Activated naive CD4-positive, alpha-beta T cell treated with anti-CD3 and anti-CD28 coated beads, Interleukin-2, amount 10 ng/mL, durations not matched to agents 7 days and 5 days (primary cell): ENCODE data around the gene MRPL53.

Source experiments
- CTCF ChIA-PET: fragments of 350-600 bp; sonication (Branson Sonifier 250); formaldehyde crosslinking; loops from one replicate; lab custom pipeline; 2021; ENCODE audit warnings: antibody characterized with exemption; lab: Charles Lee
- DNase-seq: peaks from one replicate; pipeline ENCODE4 v3.0.0-alpha.2; 2020
- H3K27ac Mint-ChIP-seq: one replicate; pipeline ENCODE4 v1.8.0; 2021; ENCODE audit warnings: mild to moderate bottlenecking, moderate library complexity, mixed read lengths
- H3K27me3 Mint-ChIP-seq: one replicate; pipeline ENCODE4 v1.8.0; 2021; ENCODE audit warnings: mild to moderate bottlenecking, mixed read lengths
- H3K36me3 Mint-ChIP-seq: one replicate; pipeline ENCODE4 v1.8.0; 2021; ENCODE audit warnings: mixed read lengths
- H3K4me1 Mint-ChIP-seq: one replicate; pipeline ENCODE4 v1.8.0; 2021; ENCODE audit warnings: mixed read lengths
- H3K4me3 Mint-ChIP-seq: one replicate; pipeline ENCODE4 v1.8.0; 2021; ENCODE audit warnings: mild to moderate bottlenecking, moderate library complexity, mixed read lengths
- H3K9me3 Mint-ChIP-seq: one replicate; pipeline ENCODE4 v1.8.0; 2021; ENCODE audit warnings: mixed read lengths

The MRPL53 gene

DNA sequence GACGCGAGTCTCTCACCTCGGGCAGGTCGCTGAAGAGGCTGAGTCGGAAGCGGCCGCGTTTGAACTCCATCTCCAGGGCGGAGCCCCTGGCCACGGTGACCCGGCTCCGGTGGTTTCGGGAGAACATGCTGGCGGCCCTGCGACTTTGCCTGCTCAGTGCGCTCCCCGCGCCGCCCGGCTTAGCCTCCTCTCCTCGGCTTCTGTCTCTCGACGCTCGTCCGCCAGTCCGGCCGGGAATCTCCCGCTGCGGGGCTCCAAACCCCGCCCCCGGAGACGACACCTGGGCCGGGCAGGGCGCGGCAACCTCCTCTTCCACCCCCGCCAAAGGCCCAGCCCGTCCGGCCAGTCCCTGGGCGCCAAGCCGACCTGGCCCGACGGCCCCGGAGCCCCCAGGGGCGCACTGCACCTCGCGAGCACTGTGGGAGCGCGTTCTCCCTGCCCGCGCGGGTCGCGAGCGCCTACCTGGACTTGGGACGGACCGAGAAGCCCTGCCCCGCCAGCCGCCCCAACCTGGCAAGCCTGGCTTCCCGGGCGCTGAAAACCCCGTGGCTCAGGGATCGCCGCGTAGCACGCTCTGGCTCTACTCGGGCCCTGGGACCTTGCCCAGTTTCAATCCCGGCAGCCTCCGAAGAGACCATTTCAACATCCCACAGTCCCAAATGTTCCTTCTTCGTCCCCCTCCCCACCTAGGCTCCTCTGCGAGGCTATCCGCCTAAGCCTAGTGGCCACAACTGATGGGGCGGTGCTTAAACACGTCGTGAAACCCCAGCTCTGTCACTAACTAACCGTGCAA, 30.6 kb downstream of the MRPL53 start, which contains the start of gene RTKN:
TSS of gene RTKN (minus strand) at position 248 of the 793 bp plus-strand sequence. CDS start at position 127, 121 bp downstream.
- peaks cover 86% of the 10 kb centered on the region for H3K27me3 Mint-ChIP-seq
- peak; percentile 52 for DNase-seq
- no peaks in the 10 kb centered on the region for H3K9me3 Mint-ChIP-seq
- peak within 1 kb of the TSS; percentile 57 for H3K4me3 Mint-ChIP-seq
- H3K27ac Mint-ChIP-seq = no peak within 1 kb of the TSS
- peaks cover 21% of the 10 kb centered on the region for H3K4me1 Mint-ChIP-seq
- CTCF ChIA-PET = interaction anchor here (0.6 to 1.6 kb wide), 2 partner anchors 9 to 12 kb away, joined by 3 to 5 read pairs; partner anchors contain the start of gene INO80B
- no peaks in the 10 kb centered on the region for H3K36me3 Mint-ChIP-seq

DNA sequence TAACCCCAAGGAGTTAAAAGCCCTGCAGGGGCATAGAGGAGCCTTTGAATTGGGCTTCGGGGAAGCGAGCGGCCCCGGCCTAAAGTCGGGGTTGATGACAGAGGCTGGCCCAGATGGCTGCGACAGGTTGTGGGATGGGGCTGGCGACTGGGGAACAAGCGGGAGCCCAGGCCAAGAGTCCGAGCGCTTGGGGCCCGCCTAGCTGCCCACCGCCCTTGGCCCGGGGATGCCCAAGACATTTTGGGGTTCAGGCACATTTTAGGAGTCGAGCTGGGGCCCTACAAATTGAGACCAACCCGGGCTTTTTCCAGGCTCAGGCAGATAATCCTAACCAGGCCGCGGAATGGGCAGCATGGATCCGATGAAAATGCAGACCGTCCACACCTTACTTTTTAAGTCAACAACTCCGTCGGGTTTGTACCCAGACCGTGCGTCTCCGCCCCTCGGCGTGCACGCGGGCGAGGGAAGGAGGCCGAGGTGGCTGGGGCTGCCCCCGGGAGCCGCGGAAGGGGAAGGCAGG, 31.2 kb downstream of the MRPL53 start:
- peaks cover 81% of the 10 kb centered on the region for H3K27me3 Mint-ChIP-seq
- no peak overlapping the region for H3K27ac Mint-ChIP-seq
- H3K36me3 Mint-ChIP-seq = no peaks in the 10 kb centered on the region
- no peak for DNase-seq
- CTCF ChIA-PET = no interaction called here
- H3K9me3 Mint-ChIP-seq = no peaks in the 10 kb centered on the region
- H3K4me1 Mint-ChIP-seq = peaks cover 22% of the 10 kb centered on the region
- H3K4me3 Mint-ChIP-seq = no peak overlapping the region

DNA sequence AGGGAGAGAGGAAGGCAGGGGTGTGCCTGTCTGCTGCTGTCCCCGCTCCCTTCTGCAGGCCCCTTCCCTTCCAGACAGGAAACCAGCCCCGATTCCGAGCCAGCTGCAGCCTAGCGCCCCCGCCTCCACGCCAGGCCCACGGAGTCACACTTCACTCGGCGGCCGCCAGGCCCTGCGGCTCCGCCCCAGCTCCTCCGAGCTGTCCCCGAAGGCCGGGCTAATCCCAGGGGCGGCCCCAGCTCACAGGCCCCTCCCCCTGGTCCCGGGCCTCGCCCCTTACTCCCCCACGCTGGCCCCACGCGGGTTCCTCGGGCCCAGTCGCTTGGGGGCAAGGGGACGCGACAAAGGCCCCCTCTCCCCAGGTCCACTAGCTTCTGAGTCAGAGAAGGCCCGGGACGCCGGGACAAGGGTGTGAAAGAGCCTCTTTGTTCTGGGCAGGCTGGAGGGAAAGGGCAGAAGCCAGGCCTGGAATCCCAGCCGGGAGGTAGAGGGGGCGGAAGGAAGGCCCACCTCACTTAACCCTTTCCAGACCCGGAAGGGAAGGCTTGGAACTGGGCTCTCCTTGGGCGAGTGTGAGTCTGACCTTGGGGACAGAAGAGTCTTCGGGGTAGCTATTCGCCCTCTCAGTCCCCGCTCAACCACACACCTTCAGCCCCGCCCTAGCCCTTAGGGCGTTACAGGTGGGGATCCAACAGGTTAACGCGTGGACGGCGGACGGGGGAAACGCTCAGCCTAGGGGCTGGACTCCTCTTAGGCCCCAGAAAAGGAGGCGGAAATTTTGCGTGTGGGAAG, 31.9 kb downstream of the MRPL53 start:
- H3K9me3 Mint-ChIP-seq = no peaks in the 10 kb centered on the region
- no peaks in the 10 kb centered on the region for H3K36me3 Mint-ChIP-seq
- peak; percentile 62 for DNase-seq
- no peak overlapping the region for H3K27ac Mint-ChIP-seq
- H3K4me1 Mint-ChIP-seq = peaks cover 22% of the 10 kb centered on the region
- H3K27me3 Mint-ChIP-seq = peaks cover 84% of the 10 kb centered on the region
- H3K4me3 Mint-ChIP-seq = peak overlapping the region; percentile 29
- CTCF ChIA-PET = interaction anchor here (0.9 to 1.3 kb wide), 2 partner anchors 11 to 12 kb away, joined by 3 to 4 read pairs; no protein-coding TSS in a partner anchor

DNA sequence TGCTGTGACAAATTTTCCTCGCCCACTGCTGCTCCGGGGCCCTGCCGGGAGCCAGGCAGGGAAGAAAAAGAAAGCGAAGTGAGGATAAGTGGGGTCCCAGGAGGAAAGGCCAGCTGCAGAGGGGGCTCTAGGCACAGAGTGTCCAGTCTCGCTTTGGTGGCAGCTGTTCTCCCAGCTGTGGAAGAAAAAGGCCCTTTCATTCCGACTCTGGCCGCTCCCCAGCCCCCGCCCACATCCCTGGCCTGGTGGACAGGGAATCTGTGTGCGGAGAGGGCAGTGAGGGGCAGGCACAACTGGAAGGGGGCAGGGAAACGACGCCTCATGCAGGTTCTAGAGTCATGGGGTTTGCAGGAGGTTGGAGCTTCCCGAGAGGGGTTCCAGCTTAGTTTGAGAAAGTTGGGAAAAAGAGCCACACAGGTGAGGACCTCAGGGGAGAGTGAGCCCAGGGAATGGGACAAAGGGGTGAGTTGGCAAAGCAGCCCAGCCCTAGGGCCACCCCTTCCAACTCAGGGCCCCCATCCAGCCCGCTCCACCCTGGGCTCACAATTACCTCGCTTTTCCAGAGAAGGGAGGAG, 32.6 kb downstream of the MRPL53 start:
- Mint-ChIP-seq H3K27me3 (peaks cover 78% of the 10 kb centered on the region), H3K27ac (no peak overlapping the region), H3K4me3 (no peak overlapping the region), H3K9me3 (no peaks in the 10 kb centered on the region), H3K4me1 (peaks cover 22% of the 10 kb centered on the region), H3K36me3 (no peaks in the 10 kb centered on the region)
- DNase-seq = no peak
- CTCF ChIA-PET = interaction anchor here (0.9 to 1.3 kb wide), 2 partner anchors 10 to 12 kb away, joined by 3 to 4 read pairs; no protein-coding TSS in a partner anchor

DNA sequence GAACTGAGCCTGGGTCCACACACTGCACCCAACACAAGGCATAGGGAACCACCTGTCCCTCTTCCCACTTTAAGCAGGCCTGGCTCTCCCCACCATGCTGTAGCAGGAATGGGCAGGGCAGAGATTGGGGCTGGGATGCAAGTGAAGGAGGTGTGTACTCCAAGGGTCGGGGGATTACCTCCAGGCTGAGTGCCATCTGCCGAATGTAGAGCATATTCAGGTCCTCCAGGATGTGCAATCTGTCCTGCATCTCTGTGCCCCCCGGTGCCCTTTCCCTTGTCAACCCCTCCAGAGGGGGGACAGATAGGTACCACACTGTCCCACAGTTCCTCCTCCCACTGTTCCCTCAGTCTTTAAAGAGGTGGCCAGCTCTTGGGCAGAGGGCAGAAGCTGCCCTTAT, 33.1 kb downstream of the MRPL53 start:
- Mint-ChIP-seq H3K9me3 (no peaks in the 10 kb centered on the region), H3K36me3 (no peaks in the 10 kb centered on the region), H3K27ac (no peak overlapping the region), H3K27me3 (peaks cover 73% of the 10 kb centered on the region), H3K4me3 (no peak overlapping the region), H3K4me1 (peaks cover 22% of the 10 kb centered on the region)
- no peak for DNase-seq
- CTCF ChIA-PET = interaction anchor here (0.9 to 1.3 kb wide), 3 partner anchors 10 to 14 kb away, joined by 3 to 4 read pairs (median 3); no protein-coding TSS in a partner anchor

DNA sequence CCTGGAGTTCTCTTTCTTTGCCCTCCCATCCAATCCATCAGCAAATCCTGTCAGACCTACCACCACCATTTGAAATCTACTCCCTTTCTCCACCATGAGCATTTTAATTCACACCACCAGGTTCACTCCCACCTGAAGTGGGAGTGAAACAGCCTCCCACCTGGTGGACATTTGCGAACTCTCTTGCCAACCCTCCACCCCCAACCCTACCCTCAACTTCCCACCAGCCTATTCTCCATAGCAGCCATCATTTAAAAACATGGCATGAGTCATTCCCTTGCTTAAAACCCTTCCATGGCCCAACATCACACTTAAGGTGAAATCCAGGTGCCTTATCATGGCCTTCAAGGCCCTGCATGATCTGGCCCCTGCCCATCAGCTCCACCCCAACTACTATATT, 34.2 kb downstream of the MRPL53 start:
- Mint-ChIP-seq H3K27me3 (peaks cover 61% of the 10 kb centered on the region), H3K4me3 (no peak overlapping the region), H3K27ac (no peak overlapping the region), H3K9me3 (no peaks in the 10 kb centered on the region), H3K36me3 (no peaks in the 10 kb centered on the region), H3K4me1 (peaks cover 22% of the 10 kb centered on the region)
- DNase-seq = no peak
- CTCF ChIA-PET = interaction anchor here (1.0 kb wide), 1 partner anchor 13 kb away, joined by 3 read pairs; no protein-coding TSS in a partner anchor

DNA sequence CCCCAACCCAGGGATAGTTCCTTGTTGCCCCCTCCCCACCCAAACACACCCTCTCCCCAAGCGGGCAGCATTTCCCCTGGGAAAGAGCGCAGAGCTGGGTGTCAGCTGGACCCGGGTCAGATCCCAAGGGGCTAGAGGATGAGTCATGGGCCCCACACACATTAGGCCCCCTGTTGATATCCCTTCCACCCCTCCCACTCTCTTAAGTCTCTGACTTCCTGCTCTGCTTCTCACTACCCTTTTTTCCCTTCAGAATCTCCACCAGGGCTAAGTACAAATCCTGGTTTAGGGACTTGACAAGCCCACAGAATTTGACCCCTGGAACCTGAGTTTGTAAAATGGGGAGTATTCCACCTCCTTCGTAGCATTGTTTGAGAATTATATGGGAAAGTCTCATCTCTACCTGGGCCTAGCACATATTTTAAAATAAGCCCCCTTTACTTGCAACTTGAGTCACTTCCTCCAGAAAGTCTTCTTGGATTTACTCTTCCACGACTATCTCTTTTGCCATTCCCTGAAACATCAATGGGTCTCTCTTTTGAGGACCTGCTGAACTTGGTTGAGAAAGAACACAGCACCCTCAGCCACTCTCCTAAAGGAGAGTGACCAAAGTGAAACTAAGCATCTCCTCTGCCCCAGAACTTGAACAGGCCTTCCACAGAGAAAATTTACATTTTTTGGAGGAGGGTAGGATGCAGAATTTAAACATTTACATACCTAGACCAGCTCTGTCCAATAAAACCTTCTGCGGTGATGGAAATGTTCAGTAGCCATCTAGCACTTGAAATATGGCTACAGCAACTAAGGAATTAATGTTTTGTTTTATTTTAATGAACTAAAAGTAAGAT, 35.4 kb downstream of the MRPL53 start:
- peaks cover 17% of the 10 kb centered on the region for H3K4me1 Mint-ChIP-seq
- no peaks in the 10 kb centered on the region for H3K9me3 Mint-ChIP-seq
- no peak for DNase-seq
- H3K4me3 Mint-ChIP-seq = no peak overlapping the region
- H3K36me3 Mint-ChIP-seq = no peaks in the 10 kb centered on the region
- no peak overlapping the region for H3K27ac Mint-ChIP-seq
- CTCF ChIA-PET = no interaction called here
- H3K27me3 Mint-ChIP-seq = peaks cover 55% of the 10 kb centered on the region

DNA sequence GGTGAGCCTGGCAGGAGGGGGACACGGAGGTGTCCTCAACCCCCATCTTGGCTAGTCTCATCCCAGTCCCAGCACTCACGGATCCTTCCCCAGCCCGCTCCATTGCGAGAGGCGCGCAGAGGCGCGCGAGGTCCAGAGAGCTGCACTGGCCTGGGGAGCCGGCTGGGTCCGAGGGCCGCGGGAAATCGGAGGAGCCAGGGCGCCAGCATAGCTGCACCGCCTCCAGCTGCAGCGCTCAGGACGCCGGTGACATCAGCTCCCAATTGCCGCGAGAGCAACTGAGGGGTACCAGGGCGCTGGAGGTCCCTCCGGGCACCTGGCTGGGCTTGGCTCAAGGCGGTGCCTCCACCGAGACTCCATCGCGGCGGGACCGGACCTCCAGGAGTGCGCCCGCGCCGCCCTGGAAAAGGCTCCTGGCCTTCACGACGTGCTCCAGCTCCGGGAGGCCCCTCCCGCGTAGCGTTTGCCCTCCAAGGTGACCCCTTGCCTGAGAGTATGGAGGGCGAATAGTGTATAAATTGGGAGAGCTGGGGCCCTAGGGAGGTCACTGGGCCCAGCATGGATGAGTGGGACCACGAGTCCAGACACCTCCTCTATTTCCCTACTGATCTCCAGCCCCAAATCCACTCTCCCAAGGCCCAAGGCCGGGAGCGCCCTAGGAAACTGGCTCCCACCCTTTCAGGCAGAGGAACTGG, 36.2 kb downstream of the MRPL53 start:
- H3K4me1 Mint-ChIP-seq = peaks cover 15% of the 10 kb centered on the region
- no peaks in the 10 kb centered on the region for H3K9me3 Mint-ChIP-seq
- H3K27ac Mint-ChIP-seq = no peak overlapping the region
- CTCF ChIA-PET = no interaction called here
- no peak for DNase-seq
- H3K4me3 Mint-ChIP-seq = no peak overlapping the region
- H3K36me3 Mint-ChIP-seq = no peaks in the 10 kb centered on the region
- H3K27me3 Mint-ChIP-seq = peaks cover 48% of the 10 kb centered on the region

DNA sequence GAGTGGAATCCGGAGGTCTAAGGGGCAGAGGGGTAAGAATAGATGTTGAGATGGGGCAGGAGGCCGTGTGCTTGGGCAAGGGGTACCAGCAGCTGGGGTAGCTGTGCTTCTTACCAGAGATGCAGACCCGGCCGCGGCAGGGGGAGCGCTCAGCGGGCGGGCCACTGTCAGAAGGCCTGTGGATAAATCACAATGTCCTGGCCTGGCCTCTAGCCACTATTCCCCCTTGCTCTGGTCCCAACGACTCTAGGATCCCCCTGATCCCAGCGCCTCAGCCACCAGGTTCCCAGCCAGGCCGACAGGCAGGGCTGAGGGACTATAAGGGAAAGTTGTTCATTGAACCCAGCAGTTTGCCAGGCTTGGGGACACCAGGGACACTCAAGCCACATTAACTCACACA, 42.0 kb downstream of the MRPL53 start:
- H3K27me3 Mint-ChIP-seq = peaks cover 9% of the 10 kb centered on the region
- H3K36me3 Mint-ChIP-seq = peaks cover 3% of the 10 kb centered on the region
- no peak for DNase-seq
- no peaks in the 10 kb centered on the region for H3K9me3 Mint-ChIP-seq
- no peaks in the 10 kb centered on the region for H3K4me1 Mint-ChIP-seq
- no peak overlapping the region for H3K27ac Mint-ChIP-seq
- CTCF ChIA-PET = no interaction called here
- no peak overlapping the region for H3K4me3 Mint-ChIP-seq

DNA sequence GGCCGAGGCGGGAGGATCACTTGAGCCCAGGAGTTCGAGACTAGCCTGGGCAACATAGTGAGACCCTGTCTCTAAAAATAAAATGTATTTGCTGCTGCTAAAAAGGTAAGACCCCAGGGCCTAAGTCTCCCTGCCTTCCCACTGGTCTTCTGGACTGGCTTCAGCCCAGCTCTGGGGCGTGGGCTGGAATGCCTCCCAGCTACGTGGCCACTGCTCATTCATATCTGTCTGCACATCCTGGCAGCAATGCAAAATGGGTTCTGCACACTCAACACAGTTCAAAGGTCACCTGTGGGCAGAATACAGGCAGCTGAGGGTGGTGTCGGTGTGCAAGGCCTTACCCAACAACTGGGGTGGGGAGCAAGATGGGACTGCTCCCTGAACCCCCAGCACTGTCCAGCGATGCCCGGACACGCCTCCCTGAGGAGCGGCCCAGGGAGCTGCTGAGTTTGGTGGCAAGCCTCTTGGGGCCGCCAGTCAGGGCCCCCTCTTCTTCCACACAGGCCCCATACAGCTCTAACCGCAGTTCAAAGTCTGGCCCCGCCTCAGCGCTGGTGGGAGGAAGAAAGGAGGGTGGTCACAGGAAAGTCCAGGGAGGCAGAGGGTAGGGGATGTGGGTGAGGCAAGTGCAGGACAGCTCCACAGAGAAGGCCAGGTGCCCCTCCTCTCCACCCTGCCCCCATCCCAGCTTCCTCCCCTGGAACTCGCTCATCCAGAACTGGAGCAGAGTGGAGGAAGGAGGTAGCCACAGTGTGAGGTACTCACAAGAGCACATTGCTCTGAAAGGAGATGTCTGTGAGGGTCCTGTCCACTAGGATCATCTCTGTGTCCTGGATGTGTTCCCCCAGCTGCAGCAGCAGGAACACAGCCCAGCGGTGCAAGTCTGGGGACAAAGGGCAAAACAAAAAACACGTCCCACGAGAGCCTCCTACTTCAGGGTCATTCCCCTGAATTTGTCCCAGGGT, 42.7 kb downstream of the MRPL53 start:
- peaks cover 9% of the 10 kb centered on the region for H3K27me3 Mint-ChIP-seq
- H3K36me3 Mint-ChIP-seq = peaks cover 6% of the 10 kb centered on the region
- CTCF ChIA-PET = interaction anchor here (1.5 kb wide), 1 partner anchor 10 kb away, joined by 4 read pairs; no protein-coding TSS in a partner anchor
- no peaks in the 10 kb centered on the region for H3K4me1 Mint-ChIP-seq
- H3K4me3 Mint-ChIP-seq = no peak overlapping the region
- H3K9me3 Mint-ChIP-seq = no peaks in the 10 kb centered on the region
- no peak for DNase-seq
- H3K27ac Mint-ChIP-seq = no peak overlapping the region

DNA sequence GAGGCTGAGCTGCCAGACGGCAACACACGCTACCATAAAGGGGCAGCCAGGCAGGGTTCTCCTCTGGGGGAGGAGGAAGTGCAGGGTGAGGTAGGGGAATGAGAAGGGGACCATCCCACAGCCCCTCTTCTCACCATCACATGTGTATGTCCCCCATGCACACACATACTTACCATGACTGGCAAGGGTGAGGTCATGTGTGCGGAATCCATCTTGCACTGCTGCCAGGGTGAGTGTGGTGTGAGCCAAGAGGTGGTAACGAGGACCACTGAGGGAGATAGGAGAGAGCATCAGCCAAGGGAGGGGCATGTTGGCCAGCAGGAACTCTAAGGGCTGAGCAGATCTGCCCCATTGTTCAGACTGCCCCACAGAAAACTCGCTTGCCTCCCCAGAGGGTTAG, 43.8 kb downstream of the MRPL53 start:
- H3K4me3 Mint-ChIP-seq = no peak overlapping the region
- H3K27ac Mint-ChIP-seq = no peak overlapping the region
- peaks cover 1% of the 10 kb centered on the region for H3K4me1 Mint-ChIP-seq
- H3K27me3 Mint-ChIP-seq = peaks cover 9% of the 10 kb centered on the region
- no peak for DNase-seq
- H3K36me3 Mint-ChIP-seq = peaks cover 14% of the 10 kb centered on the region
- CTCF ChIA-PET = interaction anchor here (1.5 kb wide), 1 partner anchor 11 kb away, joined by 4 read pairs; no protein-coding TSS in a partner anchor
- H3K9me3 Mint-ChIP-seq = no peaks in the 10 kb centered on the region

DNA sequence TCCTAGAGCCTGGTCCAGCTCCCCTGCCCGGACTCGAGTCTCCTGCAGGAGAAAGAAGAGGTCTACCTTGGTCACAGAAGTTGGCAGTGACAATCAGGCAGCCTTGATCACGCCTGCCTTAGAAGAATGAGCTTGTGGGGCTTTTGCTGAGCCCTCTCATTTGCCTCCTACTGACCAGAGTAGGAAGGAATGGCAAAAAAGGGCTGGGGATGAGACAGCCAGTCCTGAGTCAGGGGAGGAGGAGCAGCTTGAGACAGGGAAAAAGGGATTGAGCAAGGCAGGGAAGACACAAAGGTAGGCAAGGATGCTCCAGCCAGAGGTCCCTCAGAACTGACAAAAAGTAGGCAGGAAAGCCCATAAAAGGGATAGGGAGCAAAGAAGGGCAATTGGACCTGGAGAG, 44.9 kb downstream of the MRPL53 start:
- no peak for DNase-seq
- Mint-ChIP-seq H3K27ac (no peak overlapping the region), H3K27me3 (peaks cover 8% of the 10 kb centered on the region), H3K4me3 (no peak overlapping the region), H3K36me3 (peaks cover 17% of the 10 kb centered on the region), H3K9me3 (no peaks in the 10 kb centered on the region), H3K4me1 (peaks cover 13% of the 10 kb centered on the region)
- CTCF ChIA-PET = no interaction called here
